SU-DHL-6 (cell line): ENCODE results near the gene MSANTD1.

Experiments used
- H2AFZ ChIP-seq: fragments of 200-600 bp; sonication (generic); 2 replicates; pipeline ENCODE4 v1.6.1; 2014; ENCODE audit warnings: low read depth, mild to moderate bottlenecking, moderate library complexity, mixed read lengths, antibody characterized with exemption, low read length; ENCODE audit not compliant: severe bottlenecking
- H3F3A ChIP-seq: fragments of 200-600 bp; shearing (Covaris generic); 2 replicates; pipeline ENCODE4 v1.6.0; 2016; ENCODE audit warnings: antibody characterized with exemption, mild to moderate bottlenecking; ENCODE audit not compliant: insufficient read depth
- H3K27ac ChIP-seq: fragments of 200-600 bp; sonication (generic); 2 replicates; pipeline ENCODE4 v1.5.1; 2016; ENCODE audit warnings: low read depth, mild to moderate bottlenecking, low read length, moderate library complexity, mixed read lengths
- H3K27me3 ChIP-seq: fragments of 200-600 bp; sonication (generic), shearing (Covaris generic); 2 replicates; pipeline ENCODE4 v1.6.0; 2014; ENCODE audit warnings: mild to moderate bottlenecking, low read length
- H3K36me3 ChIP-seq: fragments of 200-600 bp; sonication (generic); 2 replicates; pipeline ENCODE4 v1.6.1; 2014; ENCODE audit warnings: mild to moderate bottlenecking, low read length, mixed read lengths
- H3K4me2 ChIP-seq: fragments of 300-600, 200-600 bp; shearing (Covaris generic), sonication (generic); 2 replicates; pipeline ENCODE4 v1.6.0; 2014; ENCODE audit warnings: low read length, low read depth, mild to moderate bottlenecking; ENCODE audit not compliant: poor library complexity, severe bottlenecking
- H3K4me3 ChIP-seq: fragments of 200-600 bp; sonication (generic); 2 replicates; pipeline ENCODE4 v1.5.1; 2014; ENCODE audit warnings: antibody characterized with exemption, low read length, mild to moderate bottlenecking, mixed read lengths; ENCODE audit not compliant: insufficient read depth, poor library complexity, severe bottlenecking
- H3K79me2 ChIP-seq: fragments of 200-600 bp; sonication (generic); 2 replicates; pipeline ENCODE4 v1.6.1; 2014; ENCODE audit warnings: mild to moderate bottlenecking, low read length, moderate library complexity; ENCODE audit not compliant: insufficient read depth
- H3K9ac ChIP-seq: fragments of 200-600 bp; sonication (generic); 2 replicates; pipeline ENCODE4 v1.7.0; 2014; ENCODE audit warnings: mild to moderate bottlenecking, low read length
- H3K9me2 ChIP-seq: fragments of 200-600 bp; sonication (generic); replicated peaks from 2 replicates; pipeline ENCODE4 v1.6.1; 2014; ENCODE audit warnings: low read length; ENCODE audit not compliant: insufficient read depth
- H3K9me3 ChIP-seq: fragments of 200-600 bp; sonication (generic); 2 replicates; pipeline ENCODE4 v1.6.1; 2014; ENCODE audit warnings: low read length, mixed read lengths; ENCODE audit not compliant: insufficient read depth
- H4K20me1 ChIP-seq: fragments of 200-600 bp; sonication (generic); 2 replicates; pipeline ENCODE4 v1.6.1; 2014; ENCODE audit warnings: low read depth, mild to moderate bottlenecking, antibody characterized with exemption, low read length, moderate library complexity, mixed read lengths
- CTCF ChIP-seq: fragments of 200-600 bp; sonication (generic); IDR thresholded peaks from one replicate; pipeline ENCODE4 v1.5.1; 2017; ENCODE audit warnings: antibody characterized with exemption, mild to moderate bottlenecking, low read length, moderate library complexity; ENCODE audit not compliant: insufficient read depth, poor library complexity, severe bottlenecking
- EZH2phosphoT487 ChIP-seq: fragments of 200-600 bp; sonication (generic), shearing (Covaris generic); conservative IDR thresholded peaks from 2 replicates; pipeline ENCODE4 v1.6.1; 2018; ENCODE audit warnings: mild to moderate bottlenecking, antibody characterized with exemption, low read length, moderate library complexity, mixed read lengths

The MSANTD1 gene

GRCh38 chr4:3284734-3285557 is 36.0 kb downstream of the MSANTD1 start:
- Histone ChIP-seq H3K79me2 (no peaks in the 10 kb centered on the region), H3K36me3 (no peaks in the 10 kb centered on the region), H3K9ac (no peak overlapping the region), H3K9me3 (no peaks in the 10 kb centered on the region), H4K20me1 (no peaks in the 10 kb centered on the region), H3K9me2 (no peaks in the 10 kb centered on the region), H3K4me3 (no peak overlapping the region), H3K4me2 (no peak overlapping the region), H3K27ac (no peak overlapping the region), H3F3A (no peaks in the 10 kb centered on the region), H3K27me3 (no peaks in the 10 kb centered on the region), H2AFZ (no peak overlapping the region)
- no peak for TF ChIP-seq CTCF
- no peak for TF ChIP-seq EZH2phosphoT487

GRCh38 chr4:3285558-3286334 is 36.8 kb downstream of the MSANTD1 start:
- Histone ChIP-seq H4K20me1 (no peaks in the 10 kb centered on the region), H3K79me2 (no peaks in the 10 kb centered on the region), H3K9me3 (no peaks in the 10 kb centered on the region), H3K27me3 (no peaks in the 10 kb centered on the region), H3K4me2 (no peak overlapping the region), H3K9me2 (no peaks in the 10 kb centered on the region), H2AFZ (no peak overlapping the region), H3F3A (no peaks in the 10 kb centered on the region), H3K9ac (no peak overlapping the region), H3K27ac (no peak overlapping the region), H3K4me3 (no peak overlapping the region), H3K36me3 (no peaks in the 10 kb centered on the region)
- TF ChIP-seq EZH2phosphoT487, result no peak
- TF ChIP-seq CTCF, result no peak

GRCh38 chr4:3286335-3287175 is 37.6 kb downstream of the MSANTD1 start:
- H3F3A ChIP-seq, result no peaks in the 10 kb centered on the region
- no peaks in the 10 kb centered on the region for H4K20me1 ChIP-seq
- no peaks in the 10 kb centered on the region for H3K79me2 ChIP-seq
- TF ChIP-seq EZH2phosphoT487 (no peak), CTCF (no peak)
- no peaks in the 10 kb centered on the region for H3K9me2 ChIP-seq
- H2AFZ ChIP-seq, result no peak overlapping the region
- H3K9me3 ChIP-seq, result no peaks in the 10 kb centered on the region
- H3K9ac ChIP-seq, result no peak overlapping the region
- H3K27ac ChIP-seq, result no peak overlapping the region
- H3K4me3 ChIP-seq, result no peak overlapping the region
- H3K27me3 ChIP-seq, result no peaks in the 10 kb centered on the region
- H3K36me3 ChIP-seq, result no peaks in the 10 kb centered on the region
- H3K4me2 ChIP-seq, result no peak overlapping the region
